ENCODE data around the gene XXYLT1. TPM values are rescaled to one million over a fixed set of nuclear protein-coding genes. Genes with fewer than 3 reads are reported as not detected.

XXYLT1 gene
- total and polyA plus RNA-seq, 9 of the 15 experiments (the other 6 are each of a cell fraction or from before 2014, with no cell fraction given): 1.9 to 18.9 (median 15.0) TPM

GRCh38 chr3:195076981-195077610 is 193.9 kb downstream of the XXYLT1 start:
- no TSS peak for BruUV-seq (replicated peaks)
- H3K4me2 ChIP-seq (ENCODE audit: insufficient read depth, low read length): no peak overlapping the region
- ATAC-seq: no peak
- H3K9me3 ChIP-seq (replicated peaks; ENCODE audit: control insufficient read depth, insufficient read depth, low read depth, low read length): no peaks in the 10 kb centered on the region
- H3K4me1 ChIP-seq (replicated peaks in 1 of 2; ENCODE audit: control insufficient read depth in 2 of 2, insufficient read depth in 2 of 2, low read length in 2 of 2): peaks cover 0 to 37% of the 10 kb centered on the region in 2 experiments; a peak in 3 of 5 replicates
- H2AFZ ChIP-seq (ENCODE audit: low read depth, low read length): no peak overlapping the region
- H4K20me1 ChIP-seq (replicated peaks; ENCODE audit: control insufficient read depth, insufficient read depth, low read length): no peaks in the 10 kb centered on the region; the same call in 1 of the 2 replicates
- FAIRE-seq: no peak
- WGBS (ENCODE audit: insufficient coverage, low coverage, missing lambda C conversion rate): 53% methylated on average over 11 of the region's 11 CpGs
- H3K4me3 ChIP-seq: no peak overlapping the region
- POLR2A ChIA-PET: no interaction called here
- DNase-seq (ENCODE audit: extremely low read depth in 1 of 4, low spot score in 3 of 4): no peak
- H3K27me3 ChIP-seq (ENCODE audit: control insufficient read depth in 2 of 2, insufficient read depth in 2 of 2, low read length in 2 of 2): no peaks in the 10 kb centered on the region
- H3K9ac ChIP-seq (ENCODE audit: insufficient read depth in 1 of 2, low read depth in 2 of 2, low read length in 2 of 2): no peak overlapping the region; a peak in 1 of 4 replicates
- no peaks in the 10 kb centered on the region for H3K9me1 ChIP-seq (ENCODE audit: control insufficient read depth, insufficient read depth, low read length)
- TF ChIP-seq ZNF449 (CRISPR knock-in tag; IDR thresholded peaks at IDR 0.05): no peak
- TF ChIP-seq ATF2 (CRISPR knock-in tag; IDR thresholded peaks at IDR 0.05): no peak
- no peak for TF ChIP-seq MEIS2 (IDR thresholded peaks at IDR 0.05; ENCODE audit: partially characterized antibody)
- no peak for TF ChIP-seq SMARCE1 (IDR thresholded peaks at IDR 0.05)
- no peak for TF ChIP-seq ZFP36 (IDR thresholded peaks at IDR 0.05; ENCODE audit: low read depth, low read length, partially characterized antibody)
- no peak for TF ChIP-seq ZBED1 (IDR thresholded peaks at IDR 0.05)
- no peak for TF ChIP-seq SMARCB1 (IDR thresholded peaks at IDR 0.05; ENCODE audit: insufficient read length, low read depth)
- no peak for TF ChIP-seq KDM4B (IDR thresholded peaks at IDR 0.05; ENCODE audit: borderline replicate concordance in 2 of 2, low read depth in 1 of 2)
- TF ChIP-seq ZBTB49 (CRISPR knock-in tag; IDR thresholded peaks at IDR 0.05; ENCODE audit: borderline replicate concordance): no peak
- no peak for TF ChIP-seq E2F5 (CRISPR knock-in tag; IDR thresholded peaks at IDR 0.05)
- no peak for TF ChIP-seq PRDM10 (IDR thresholded peaks at IDR 0.05; ENCODE audit: partially characterized antibody)
- H3K79me2 ChIP-seq (ENCODE audit: control insufficient read depth, insufficient read depth, low read length): no peaks in the 10 kb centered on the region
- H3K36me3 ChIP-seq (ENCODE audit: control insufficient read depth, insufficient read depth, low read length): no peaks in the 10 kb centered on the region
- in situ Hi-C loops (cut with MboI): no loop called here
- CTCF ChIA-PET (ENCODE audit: low intra/inter-chr PET ratio): no interaction called here
- no peak overlapping the region for H3K27ac ChIP-seq (ENCODE audit: extremely low read depth, low read depth, low read length)
- intact Hi-C loops (cut with micrococcal nuclease): no loop called here

Data from K562 (cell line).